NCI-H1105 (cell line): ENCODE results near the gene SLC38A4.
"Not testable (repeated sequence)": the region's sequence is repeated elsewhere in the genome, so short reads cannot be mapped to it uniquely, and the experiment has no call there.

Experiments
- DNase-seq: peaks from one replicate; lab custom pipeline; 2025; lab: John Stamatoyannopoulos, UW

The SLC38A4 gene

GRCh38 chr12:46825591-46826414 lies at the start of gene SLC38A4:
TSS of gene SLC38A4 (minus strand) at chr12:46825997. CDS start at chr12:46793071, 32,926 bp downstream.
- no peak for DNase-seq

GRCh38 chr12:46875095-46875494 lies 49.3 kb upstream of the SLC38A4 start:
- DNase-seq = no peak

- no peak for DNase-seq
Measured at GRCh38 chr12:46874642-46875041, 48.8 kb upstream of the SLC38A4 start.

GRCh38 chr12:46872135-46872534 lies 46.3 kb upstream of the SLC38A4 start:
- DNase-seq = no peak

- DNase-seq = no peak
Measured at GRCh38 chr12:46865311-46865710, 39.5 kb upstream of the SLC38A4 start.

- DNase-seq = no peak
Measured at GRCh38 chr12:46858368-46858767, 32.6 kb upstream of the SLC38A4 start.

GRCh38 chr12:46857486-46857885 lies 31.7 kb upstream of the SLC38A4 start:
- no peak for DNase-seq

GRCh38 chr12:46855760-46856159 lies 30.0 kb upstream of the SLC38A4 start:
- no peak for DNase-seq

- DNase-seq = not testable (repeated sequence)
Measured at GRCh38 chr12:46854188-46854587, 28.4 kb upstream of the SLC38A4 start.

GRCh38 chr12:46848792-46849191 lies 23.0 kb upstream of the SLC38A4 start:
- DNase-seq = not testable (repeated sequence)

GRCh38 chr12:46847001-46847400 lies 21.2 kb upstream of the SLC38A4 start:
- DNase-seq = no peak

- DNase-seq = no peak
Measured at GRCh38 chr12:46843811-46844210, 18.0 kb upstream of the SLC38A4 start.

- no peak for DNase-seq
Measured at GRCh38 chr12:46841891-46842290, 16.1 kb upstream of the SLC38A4 start.

- DNase-seq = no peak
Measured at GRCh38 chr12:46839964-46840363, 14.2 kb upstream of the SLC38A4 start.

- DNase-seq = no peak
Measured at GRCh38 chr12:46839232-46839631, 13.4 kb upstream of the SLC38A4 start.

GRCh38 chr12:46835785-46836184 lies 10.0 kb upstream of the SLC38A4 start:
- DNase-seq = no peak

- no peak for DNase-seq
Measured at GRCh38 chr12:46832130-46832704, 6.4 kb upstream of the SLC38A4 start.

GRCh38 chr12:46831335-46832129 lies 5.7 kb upstream of the SLC38A4 start:
- peak; percentile 30 for DNase-seq

GRCh38 chr12:46830731-46831334 lies 5.0 kb upstream of the SLC38A4 start:
- peak; percentile 30 for DNase-seq

GRCh38 chr12:46824709-46825108 lies 1.1 kb downstream of the SLC38A4 start:
- no peak for DNase-seq

GRCh38 chr12:46818642-46819041 lies 7.2 kb downstream of the SLC38A4 start:
- no peak for DNase-seq

GRCh38 chr12:46815809-46816208 lies 10.0 kb downstream of the SLC38A4 start:
- no peak for DNase-seq
